ENCODE data around the gene PPP6R1. TPM values are rescaled to one million over a fixed set of nuclear protein-coding genes. Genes with fewer than 3 reads are reported as not detected.

PPP6R1 gene, protein sequence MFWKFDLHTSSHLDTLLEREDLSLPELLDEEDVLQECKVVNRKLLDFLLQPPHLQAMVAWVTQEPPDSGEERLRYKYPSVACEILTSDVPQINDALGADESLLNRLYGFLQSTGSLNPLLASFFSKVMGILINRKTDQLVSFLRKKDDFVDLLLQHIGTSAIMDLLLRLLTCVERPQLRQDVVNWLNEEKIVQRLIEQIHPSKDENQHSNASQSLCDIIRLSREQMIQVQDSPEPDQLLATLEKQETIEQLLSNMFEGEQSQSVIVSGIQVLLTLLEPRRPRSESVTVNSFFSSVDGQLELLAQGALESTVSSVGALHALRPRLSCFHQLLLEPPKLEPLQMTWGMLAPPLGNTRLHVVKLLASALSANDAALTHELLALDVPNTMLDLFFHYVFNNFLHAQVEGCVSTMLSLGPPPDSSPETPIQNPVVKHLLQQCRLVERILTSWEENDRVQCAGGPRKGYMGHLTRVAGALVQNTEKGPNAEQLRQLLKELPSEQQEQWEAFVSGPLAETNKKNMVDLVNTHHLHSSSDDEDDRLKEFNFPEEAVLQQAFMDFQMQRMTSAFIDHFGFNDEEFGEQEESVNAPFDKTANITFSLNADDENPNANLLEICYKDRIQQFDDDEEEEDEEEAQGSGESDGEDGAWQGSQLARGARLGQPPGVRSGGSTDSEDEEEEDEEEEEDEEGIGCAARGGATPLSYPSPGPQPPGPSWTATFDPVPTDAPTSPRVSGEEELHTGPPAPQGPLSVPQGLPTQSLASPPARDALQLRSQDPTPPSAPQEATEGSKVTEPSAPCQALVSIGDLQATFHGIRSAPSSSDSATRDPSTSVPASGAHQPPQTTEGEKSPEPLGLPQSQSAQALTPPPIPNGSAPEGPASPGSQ
- 10 to 100 TPM; 14.6 to 47.9 (median 39.6) TPM for total RNA-seq

DNA sequence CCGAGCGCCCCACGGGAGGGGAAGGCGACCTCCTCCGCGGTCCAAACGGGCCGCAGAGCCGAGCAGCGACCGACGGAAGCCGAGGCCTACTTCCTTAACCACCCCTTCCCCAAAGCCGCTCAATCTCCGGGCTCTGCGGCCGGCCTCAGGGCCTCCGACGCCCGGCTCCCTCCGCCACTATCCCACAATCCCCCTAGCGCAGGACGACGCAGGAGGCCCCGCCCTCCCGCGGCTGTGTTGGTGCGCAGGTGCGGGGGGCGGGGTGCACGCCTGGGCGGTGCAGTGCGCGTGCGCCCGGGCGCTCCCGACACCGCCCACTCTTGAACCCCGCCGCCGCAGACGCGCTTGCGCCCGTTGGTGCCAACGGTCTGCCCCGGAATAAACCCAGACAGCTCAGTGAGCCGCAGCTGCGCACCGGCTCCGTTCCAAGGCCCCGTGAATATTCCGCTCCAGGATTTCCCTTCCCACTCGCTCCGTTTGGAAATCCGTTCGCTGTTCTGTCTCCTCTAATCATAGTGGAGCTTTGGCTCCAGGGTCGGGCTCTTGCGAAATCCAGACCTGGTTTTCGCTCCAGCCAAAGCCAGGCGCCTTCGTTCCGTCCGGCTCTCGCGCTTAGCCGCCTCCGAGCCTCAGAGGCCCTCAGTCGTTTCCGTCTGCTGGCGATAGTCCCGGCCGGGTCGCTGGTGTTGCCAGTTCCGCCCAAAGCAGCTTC is at the start of gene PPP6R1:
TSS of gene PPP6R1 (minus strand) at position 190 of the 712 bp plus-strand sequence. CDS start 11,914 bp downstream, outside the sequence.
- Histone ChIP-seq H3K9me3 (no peaks in the 10 kb centered on the region), H3K4me3 (peak within 1 kb of the TSS; percentile 74 to 90 (median 80)), H3K4me1 (peaks cover 42 to 49% of the 10 kb centered on the region in 2 donors), H3K27me3 (no peaks in the 10 kb centered on the region), H3K27ac (peak within 1 kb of the TSS; percentile 89 to 97 (median 94)), H3K36me3 (no peaks in the 10 kb centered on the region)
- TF ChIP-seq, protein P1, sequence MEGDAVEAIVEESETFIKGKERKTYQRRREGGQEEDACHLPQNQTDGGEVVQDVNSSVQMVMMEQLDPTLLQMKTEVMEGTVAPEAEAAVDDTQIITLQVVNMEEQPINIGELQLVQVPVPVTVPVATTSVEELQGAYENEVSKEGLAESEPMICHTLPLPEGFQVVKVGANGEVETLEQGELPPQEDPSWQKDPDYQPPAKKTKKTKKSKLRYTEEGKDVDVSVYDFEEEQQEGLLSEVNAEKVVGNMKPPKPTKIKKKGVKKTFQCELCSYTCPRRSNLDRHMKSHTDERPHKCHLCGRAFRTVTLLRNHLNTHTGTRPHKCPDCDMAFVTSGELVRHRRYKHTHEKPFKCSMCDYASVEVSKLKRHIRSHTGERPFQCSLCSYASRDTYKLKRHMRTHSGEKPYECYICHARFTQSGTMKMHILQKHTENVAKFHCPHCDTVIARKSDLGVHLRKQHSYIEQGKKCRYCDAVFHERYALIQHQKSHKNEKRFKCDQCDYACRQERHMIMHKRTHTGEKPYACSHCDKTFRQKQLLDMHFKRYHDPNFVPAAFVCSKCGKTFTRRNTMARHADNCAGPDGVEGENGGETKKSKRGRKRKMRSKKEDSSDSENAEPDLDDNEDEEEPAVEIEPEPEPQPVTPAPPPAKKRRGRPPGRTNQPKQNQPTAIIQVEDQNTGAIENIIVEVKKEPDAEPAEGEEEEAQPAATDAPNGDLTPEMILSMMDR (IDR thresholded peaks at IDR 0.05 in 4 of 5, conservative IDR thresholded peaks at IDR 0.05 in 1 of 5): peak in 2 of 5 experiments; percentile 38 to 52
- TF ChIP-seq POLR2A (IDR thresholded peaks at IDR 0.05): peak; percentile 86 to 88
- DNase-seq (peak; percentile 95 to 99), ATAC-seq (peak; percentile 97 to 98)
- intact Hi-C loops (cut with DNase I; ENCODE audit: low total_unique reads): loop anchor here (1.0 to 10.0 kb wide), 6 partner anchors 21 to 794 kb away; partner anchors contain the start of genes EPN1, HSPBP1, KMT5C and LENG9
- in situ Hi-C loops (cut with MboI; ENCODE audit: low sequenced_read_pairs in 4 of 4): no loop called here

DNA sequence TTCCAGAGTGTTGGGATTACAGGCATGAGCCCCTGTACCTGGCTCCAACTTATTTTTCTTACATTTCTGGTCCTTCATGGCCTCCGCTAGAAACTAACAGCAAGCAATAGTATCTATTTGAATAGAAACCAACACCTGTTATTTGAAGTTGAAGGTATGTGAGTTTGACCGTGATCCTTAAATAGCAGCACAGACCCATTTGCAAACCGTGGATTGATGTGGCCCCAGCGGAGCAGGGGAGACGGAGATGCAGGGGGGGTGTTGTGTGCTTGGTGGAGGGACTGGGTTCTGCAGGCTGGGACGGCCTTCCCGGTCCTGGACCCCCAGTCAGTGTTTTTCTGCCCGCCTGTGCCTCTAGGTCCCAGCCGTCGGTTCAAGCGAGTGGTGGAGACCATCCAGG is 49.5 kb upstream of the PPP6R1 start:
- Histone ChIP-seq H3K4me3 (no peak overlapping the region), H3K27ac (no peak overlapping the region), H3K9me3 (no peaks in the 10 kb centered on the region), H3K36me3 (no peaks in the 10 kb centered on the region), H3K27me3 (no peaks in the 10 kb centered on the region), H3K4me1 (no peaks in the 10 kb centered on the region)
- TF ChIP-seq, protein P1 (IDR thresholded peaks at IDR 0.05 in 4 of 5, conservative IDR thresholded peaks at IDR 0.05 in 1 of 5): no peak
- no peak for TF ChIP-seq POLR2A (IDR thresholded peaks at IDR 0.05)
- no peak for DNase-seq
- in situ Hi-C loops (cut with MboI; ENCODE audit: low sequenced_read_pairs in 4 of 4): no loop called here
- intact Hi-C loops (cut with DNase I; ENCODE audit: low total_unique reads): no loop called here
- ATAC-seq: no peak

DNA sequence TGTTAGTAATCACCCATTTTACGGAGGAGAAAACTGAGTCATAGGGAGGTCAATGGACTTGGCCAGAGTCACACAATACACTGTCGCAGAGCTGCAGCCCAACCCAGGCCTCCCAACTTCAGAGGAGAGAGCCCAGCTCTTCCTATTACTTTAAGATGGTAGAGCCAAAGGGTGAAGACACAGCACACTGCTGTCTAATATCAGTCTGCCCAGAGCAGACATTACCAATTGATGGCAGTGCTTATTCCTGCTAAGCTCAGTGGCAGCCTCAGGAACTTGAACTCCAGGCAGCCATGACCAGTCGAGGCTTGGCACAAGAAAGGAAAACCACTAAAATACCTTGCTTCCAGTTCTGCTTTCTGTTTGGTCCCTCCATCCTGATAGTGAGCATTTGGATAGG is 47.9 kb upstream of the PPP6R1 start:
- ATAC-seq: no peak

More for the DNA sequence above, 47.9 kb upstream of the PPP6R1 start:
- in situ Hi-C loops (cut with MboI; ENCODE audit: low sequenced_read_pairs in 4 of 4): no loop called here
- H3K4me1 ChIP-seq: no peaks in the 10 kb centered on the region
- DNase-seq: no peak
- intact Hi-C loops (cut with DNase I; ENCODE audit: low total_unique reads): no loop called here
- no peak overlapping the region for H3K27ac ChIP-seq
- H3K4me3 ChIP-seq: no peak overlapping the region
- H3K27me3 ChIP-seq: no peaks in the 10 kb centered on the region
- H3K9me3 ChIP-seq: no peaks in the 10 kb centered on the region
- TF ChIP-seq, protein P1 (IDR thresholded peaks at IDR 0.05 in 4 of 5, conservative IDR thresholded peaks at IDR 0.05 in 1 of 5): no peak
- no peak for TF ChIP-seq POLR2A (IDR thresholded peaks at IDR 0.05)
- no peaks in the 10 kb centered on the region for H3K36me3 ChIP-seq

Data from gastrocnemius medialis (tissue), 4 donors.